HG02588 (cell line): ENCODE data around the gene SIRPB2.
"Not testable (repeated sequence)": the region's sequence is repeated elsewhere in the genome, so short reads cannot be mapped to it uniquely, and the experiment has no call there.

Source experiments
- ATAC-seq: cut with Tn5 transposase; IDR thresholded peaks from one replicate; pipeline ENCODE4 v1.9.1; 2021; ENCODE audit warnings: mild to moderate bottlenecking, moderate library complexity; ENCODE audit not compliant: unreplicated experiment

The SIRPB2 gene

GRCh38 chr20:1500496-1500895 is 9.3 kb upstream of the SIRPB2 start:
- no peak for ATAC-seq

DNA sequence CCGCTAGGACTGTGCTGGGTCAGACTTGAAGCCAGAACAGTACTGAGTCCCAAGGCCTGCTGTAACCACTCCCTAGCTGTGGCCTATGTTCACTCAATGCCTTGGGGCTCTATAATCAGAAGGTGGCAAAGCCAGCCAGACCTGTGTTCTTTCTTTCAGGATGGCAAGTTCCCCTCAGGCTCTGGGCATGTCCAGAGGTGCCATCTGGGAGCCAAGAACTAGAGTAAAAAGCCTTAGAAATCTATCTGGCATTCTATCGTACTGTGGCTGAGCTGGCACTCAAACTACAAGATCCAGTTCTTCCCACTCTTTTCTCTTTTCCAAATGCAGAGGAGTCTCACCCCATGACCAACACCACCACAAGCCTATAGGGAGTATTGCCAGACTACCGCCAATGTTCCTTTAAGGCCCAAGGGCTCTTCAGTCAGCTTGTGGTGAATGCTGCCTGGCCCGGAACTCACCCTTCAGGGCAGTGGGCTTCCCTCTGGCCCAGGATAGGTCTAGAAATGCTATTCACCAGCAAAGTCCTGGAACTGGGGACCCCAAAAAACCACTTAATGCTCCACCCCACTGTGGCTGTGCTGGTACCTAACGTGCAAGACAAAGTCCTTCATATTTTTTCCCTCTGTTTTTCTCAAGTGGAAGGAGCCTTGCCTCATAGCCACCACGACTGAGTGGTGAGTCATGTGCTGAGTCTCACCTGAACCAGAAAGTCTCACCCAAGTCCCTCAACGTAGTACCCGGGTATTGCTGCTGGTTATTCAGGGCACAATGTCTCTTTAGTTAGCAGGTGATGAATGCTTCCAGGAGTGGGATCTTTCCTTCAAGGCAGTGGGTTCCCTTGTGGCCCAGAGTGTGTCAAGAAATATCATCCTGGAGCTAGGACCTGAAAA is 8.6 kb upstream of the SIRPB2 start:
- ATAC-seq = no peak

- ATAC-seq = not testable (repeated sequence)
Measured at GRCh38 chr20:1497371-1497770, 6.2 kb upstream of the SIRPB2 start.

- no peak for ATAC-seq
Measured at GRCh38 chr20:1496930-1497329, 5.7 kb upstream of the SIRPB2 start.

DNA sequence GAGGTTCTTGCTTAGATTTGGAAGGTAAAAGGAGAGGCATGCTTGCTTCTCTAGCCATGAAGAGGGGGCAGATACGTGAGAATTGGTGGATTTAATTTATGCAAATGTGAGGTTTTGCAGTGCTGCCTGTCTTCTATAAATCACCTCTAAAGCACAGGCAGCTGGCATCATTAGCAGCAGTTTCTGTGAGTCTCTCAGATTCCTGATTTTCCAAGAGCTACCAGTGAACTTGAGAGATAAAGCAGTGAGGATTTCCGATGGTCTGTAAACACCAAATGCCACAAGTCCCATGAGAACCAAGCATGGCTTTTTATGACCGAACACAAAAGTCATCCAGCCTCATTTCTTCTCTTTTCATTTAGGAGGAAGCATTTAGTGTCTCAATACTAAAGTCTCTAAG is 3.2 kb upstream of the SIRPB2 start:
- no peak for ATAC-seq

- no peak for ATAC-seq
Measured at GRCh38 chr20:1493536-1493935, 2.3 kb upstream of the SIRPB2 start.

- no peak for ATAC-seq
Measured at GRCh38 chr20:1491860-1492642, 831 bp upstream of the SIRPB2 start.

GRCh38 chr20:1490643-1491195 is 501 bp downstream of the SIRPB2 start:
- ATAC-seq = no peak

DNA sequence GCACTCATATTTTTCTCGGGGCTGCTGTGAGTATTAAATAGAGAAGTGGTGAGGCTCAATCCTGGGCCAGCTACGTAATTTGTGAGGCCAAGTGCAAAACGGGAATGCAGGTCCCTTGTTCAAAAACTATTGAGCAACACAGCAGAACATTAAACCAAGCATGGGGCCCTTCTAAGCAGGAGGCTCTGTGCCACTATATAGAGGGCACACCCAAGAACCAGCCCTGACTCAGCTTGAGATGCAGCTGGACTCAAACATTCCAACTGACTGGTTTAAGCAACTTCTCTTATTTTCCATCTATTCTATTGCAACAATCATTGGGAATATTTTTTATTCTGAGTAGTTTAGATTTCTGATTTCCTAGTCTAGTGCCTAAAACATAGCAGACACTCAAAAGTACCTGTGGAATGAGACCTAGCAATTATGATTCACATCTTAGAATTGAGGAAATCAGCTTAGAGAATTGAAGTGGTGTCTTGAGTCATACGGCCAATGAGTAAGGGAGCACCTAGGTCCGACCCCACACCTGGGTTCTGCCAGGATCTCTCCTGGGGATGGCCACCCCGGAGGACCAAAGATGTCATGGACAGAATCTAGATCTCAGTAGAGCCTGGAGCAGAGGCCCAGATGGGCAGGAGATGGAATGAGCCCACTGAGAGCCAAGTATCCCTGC is 1.3 kb downstream of the SIRPB2 start:
- no peak for ATAC-seq

DNA sequence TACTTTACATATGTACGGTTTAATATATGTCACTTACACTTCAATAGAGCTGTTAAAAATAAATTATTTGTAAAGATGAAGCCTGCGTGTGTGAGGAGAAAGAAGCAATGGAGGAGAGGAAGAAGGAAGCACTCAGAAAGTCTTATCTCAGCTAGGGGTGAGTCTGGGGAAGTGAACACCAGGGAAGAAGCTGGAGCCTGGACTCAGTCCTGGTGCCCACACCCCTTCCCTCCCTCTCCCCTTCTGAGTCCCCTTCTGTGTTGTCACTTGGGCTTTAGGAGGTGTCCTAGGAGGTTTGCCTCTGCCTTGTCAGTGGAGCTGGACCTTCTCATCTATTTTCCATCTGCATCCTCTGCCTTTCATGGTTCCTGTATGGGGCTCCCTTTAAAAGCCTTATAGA is 1.9 kb downstream of the SIRPB2 start:
- ATAC-seq = no peak

- ATAC-seq = no peak
Measured at GRCh38 chr20:1486566-1486965, 4.7 kb downstream of the SIRPB2 start.

DNA sequence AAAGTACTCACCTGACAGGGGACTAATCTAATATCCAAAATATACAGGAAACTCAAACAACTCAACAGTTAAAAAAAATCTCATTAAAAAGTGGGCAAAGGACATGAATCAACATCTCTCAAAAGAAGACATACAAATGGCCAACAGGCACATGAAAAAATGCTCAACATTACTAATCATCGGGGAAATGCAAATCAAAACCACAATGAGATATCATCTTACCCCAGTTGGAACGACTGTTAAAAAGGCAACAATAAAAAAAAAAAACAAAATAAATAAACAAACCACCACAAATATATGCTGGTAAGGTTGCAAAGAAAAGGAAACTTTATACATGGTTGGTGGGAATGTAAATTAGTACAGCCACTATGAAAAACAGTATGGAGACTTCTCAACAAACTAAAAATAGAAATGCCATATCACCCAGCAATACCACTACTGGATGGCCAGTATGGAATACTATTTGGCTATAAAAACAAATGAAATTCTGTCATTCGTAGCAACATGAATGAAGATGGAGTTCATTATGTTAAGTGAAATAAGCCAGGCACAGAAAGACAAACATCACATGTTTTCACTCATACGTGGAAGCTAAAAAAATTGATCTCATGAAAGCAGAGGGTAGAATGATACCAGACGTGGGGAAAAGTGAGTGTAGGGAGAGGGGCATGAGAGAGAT is 6.6 kb downstream of the SIRPB2 start:
- ATAC-seq = no peak

- ATAC-seq = no peak
Measured at GRCh38 chr20:1479831-1480595, 11.2 kb downstream of the SIRPB2 start.

DNA sequence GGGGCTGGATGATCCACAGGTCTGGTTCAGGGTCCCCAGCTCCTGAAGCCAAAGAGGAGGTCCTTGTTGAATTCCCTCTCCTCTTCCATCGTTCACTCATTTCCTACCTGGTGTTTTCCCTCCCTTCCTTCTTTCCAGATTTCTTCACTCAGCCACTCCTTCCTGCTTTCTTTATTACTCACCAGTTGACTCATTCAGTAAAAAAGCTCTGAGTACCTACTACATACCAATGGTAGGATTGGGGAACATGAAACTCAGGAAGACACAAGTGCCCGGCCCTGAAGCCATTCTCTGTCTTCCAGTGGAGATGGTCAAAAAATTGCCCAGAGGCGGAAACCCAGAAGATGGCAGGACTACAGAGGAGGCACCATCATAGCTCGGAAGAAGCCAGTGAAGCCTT is 12.7 kb downstream of the SIRPB2 start:
- no peak for ATAC-seq

DNA sequence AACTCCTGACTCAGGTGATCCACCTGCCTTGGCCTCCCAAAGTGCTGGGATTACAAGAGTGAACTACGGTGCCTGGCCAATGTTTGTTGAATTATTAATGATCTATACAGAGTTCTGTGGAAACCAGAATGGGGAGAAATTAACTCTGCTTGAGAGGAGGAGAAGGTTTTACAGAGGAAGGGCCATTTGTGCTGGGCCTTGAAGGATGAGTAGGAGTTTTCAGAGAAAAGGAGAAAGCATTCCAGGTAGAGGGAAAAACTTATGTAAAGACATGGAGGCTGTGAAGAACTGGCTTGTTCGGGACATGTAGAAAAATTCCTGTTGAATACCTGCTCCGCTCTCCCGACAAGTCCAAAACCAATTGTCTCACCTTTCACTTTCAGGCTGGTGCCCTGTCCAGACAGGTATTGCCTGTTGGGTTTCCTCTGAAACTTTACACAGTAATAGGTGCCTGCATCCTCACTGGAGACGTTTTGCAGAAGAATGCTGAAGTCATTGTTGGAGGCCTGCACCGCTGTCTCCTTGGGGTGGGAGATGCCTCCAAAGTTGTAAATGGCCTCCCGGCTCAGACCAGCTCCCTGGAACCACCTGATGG is 13.2 kb downstream of the SIRPB2 start:
- no peak for ATAC-seq

- ATAC-seq = no peak
Measured at GRCh38 chr20:1474817-1475603, 16.2 kb downstream of the SIRPB2 start.

GRCh38 chr20:1474325-1474724 is 16.9 kb downstream of the SIRPB2 start:
- no peak for ATAC-seq
